T-cell (primary cell): ENCODE results near the gene NPHP4. TPM values are rescaled to one million over a fixed set of nuclear protein-coding genes. Genes with fewer than 3 reads are reported as not detected.

Experiments
- ATAC-seq, 4 experiments: fragments of 200-7000 bp in 3 of 4; fragments of 150-1000 bp in 1 of 4; cut with Tn5 transposase; replicated peaks in 1 of 4; 1 replicate in 3 of 4; 2 replicates in 1 of 4; pipeline ENCODE4 v1.10.0; 2021; ENCODE audit warnings: moderate library complexity in 3 of 4, mild to moderate bottlenecking in 2 of 4, moderate number of reproducible peaks in 1 of 4
- CTCF ChIA-PET, 2 donors: fragments of 300-600 bp; sonication (Branson Sonifier 250); formaldehyde crosslinking; loops; one replicate each; lab custom pipeline; 2022; ENCODE audit warnings: antibody characterized with exemption in 2 of 2; lab: Charles Lee
- POLR2A ChIA-PET, 2 donors: fragments of 300-600 bp; sonication (Branson Sonifier 250); formaldehyde crosslinking; loops; one replicate each; lab custom pipeline; 2022; ENCODE audit warnings: antibody characterized with exemption in 2 of 2; lab: Charles Lee
- DNase-seq, 35 experiments: peaks; one replicate each; pipeline versions ENCODE4 v3.0.0 to v3.0.0-alpha.2; 2013 to 2023
- H3K27ac ChIP-seq: one replicate; pipeline ENCODE4 v1.5.1; 2013; ENCODE audit warnings: low read length
- H3K27me3 ChIP-seq, 2 experiments: replicated peaks in 1 of 2; 1 replicate in 1 of 2; 2 replicates in 1 of 2; pipeline versions ENCODE4 v1.6.1 to v1.7.0; 2013; ENCODE audit warnings: low read length in 1 of 2, mixed read lengths in 1 of 2; ENCODE audit not compliant: control insufficient read depth in 2 of 2, insufficient read depth in 2 of 2; ENCODE audit errors: extremely low read depth in 1 of 2
- H3K36me3 ChIP-seq, 2 donors: 1 replicate in 1 of 2; 2 replicates in 1 of 2; pipeline versions ENCODE4 v1.6.1 to v1.7.0; 2013; ENCODE audit warnings: low read length in 1 of 2; ENCODE audit not compliant: control insufficient read depth in 2 of 2, insufficient read depth in 1 of 2; ENCODE audit errors: extremely low read depth in 1 of 2
- H3K4me1 ChIP-seq, 2 experiments: 1 replicate in 1 of 2; 2 replicates in 1 of 2; pipeline versions ENCODE4 v1.6.1 to v1.7.0; 2013; ENCODE audit warnings: low read length in 2 of 2, mixed read lengths in 1 of 2; ENCODE audit not compliant: insufficient read depth in 2 of 2, control insufficient read depth in 1 of 2; ENCODE audit errors: extremely low read depth in 1 of 2
- H3K4me3 ChIP-seq, 2 donors: 1 replicate in 1 of 2; 2 replicates in 1 of 2; pipeline versions ENCODE4 v1.5.1 to v1.7.0; 2013; ENCODE audit warnings: mild to moderate bottlenecking in 2 of 2, low read length in 1 of 2, moderate library complexity in 1 of 2; ENCODE audit not compliant: control insufficient read depth in 1 of 2; ENCODE audit errors: extremely low read depth in 1 of 2
- H3K9me3 ChIP-seq: 2 replicates; pipeline ENCODE4 v1.7.0; 2013
- H3K27ac Mint-ChIP-seq, 2 donors: one replicate each; pipeline ENCODE4 v1.8.0; 2020 to 2021; ENCODE audit warnings: mild to moderate bottlenecking in 2 of 2, mixed read lengths in 2 of 2
- H3K27me3 Mint-ChIP-seq, 2 donors: one replicate each; pipeline ENCODE4 v1.8.0; 2021 to 2022; ENCODE audit warnings: mixed read lengths in 2 of 2
- H3K36me3 Mint-ChIP-seq: one replicate; pipeline ENCODE4 v1.8.0; 2021; ENCODE audit warnings: mixed read lengths
- H3K4me1 Mint-ChIP-seq, 3 donors: one replicate each; pipeline ENCODE4 v1.8.0; 2020 to 2022; ENCODE audit warnings: mixed read lengths in 3 of 3, mild to moderate bottlenecking in 1 of 3
- H3K4me3 Mint-ChIP-seq, 3 donors: one replicate each; pipeline ENCODE4 v1.8.0; 2020 to 2022; ENCODE audit warnings: mild to moderate bottlenecking in 3 of 3, mixed read lengths in 3 of 3, moderate library complexity in 3 of 3
- H3K9me3 Mint-ChIP-seq, 3 donors: one replicate each; pipeline ENCODE4 v1.8.0; 2020 to 2022; ENCODE audit warnings: mixed read lengths in 3 of 3
- WGBS: methylation state at CpG from one replicate; pipeline ENCODE4 v1.1.5; 2013; ENCODE audit warnings: missing lambda C conversion rate; ENCODE audit not compliant: insufficient coverage; 5-methylcytosine and 5-hydroxymethylcytosine counted together
- total RNA-seq, 35 experiments: library from RNA in 6 of 35; stranded (reverse) in 6 of 35; fragments of 120-200 nt in 1 of 35; gene quantifications; one replicate each; pipeline versions ENCODE4 v1.2.1 to v1.2.4 and lab custom pipeline; 2013 to 2026

The NPHP4 gene
- total RNA-seq, 5 donors from 2014 or later (not counting 1 experiment from before 2014, with no cell fraction given): 9.0 to 10.5 (median 9.8) TPM

DNA sequence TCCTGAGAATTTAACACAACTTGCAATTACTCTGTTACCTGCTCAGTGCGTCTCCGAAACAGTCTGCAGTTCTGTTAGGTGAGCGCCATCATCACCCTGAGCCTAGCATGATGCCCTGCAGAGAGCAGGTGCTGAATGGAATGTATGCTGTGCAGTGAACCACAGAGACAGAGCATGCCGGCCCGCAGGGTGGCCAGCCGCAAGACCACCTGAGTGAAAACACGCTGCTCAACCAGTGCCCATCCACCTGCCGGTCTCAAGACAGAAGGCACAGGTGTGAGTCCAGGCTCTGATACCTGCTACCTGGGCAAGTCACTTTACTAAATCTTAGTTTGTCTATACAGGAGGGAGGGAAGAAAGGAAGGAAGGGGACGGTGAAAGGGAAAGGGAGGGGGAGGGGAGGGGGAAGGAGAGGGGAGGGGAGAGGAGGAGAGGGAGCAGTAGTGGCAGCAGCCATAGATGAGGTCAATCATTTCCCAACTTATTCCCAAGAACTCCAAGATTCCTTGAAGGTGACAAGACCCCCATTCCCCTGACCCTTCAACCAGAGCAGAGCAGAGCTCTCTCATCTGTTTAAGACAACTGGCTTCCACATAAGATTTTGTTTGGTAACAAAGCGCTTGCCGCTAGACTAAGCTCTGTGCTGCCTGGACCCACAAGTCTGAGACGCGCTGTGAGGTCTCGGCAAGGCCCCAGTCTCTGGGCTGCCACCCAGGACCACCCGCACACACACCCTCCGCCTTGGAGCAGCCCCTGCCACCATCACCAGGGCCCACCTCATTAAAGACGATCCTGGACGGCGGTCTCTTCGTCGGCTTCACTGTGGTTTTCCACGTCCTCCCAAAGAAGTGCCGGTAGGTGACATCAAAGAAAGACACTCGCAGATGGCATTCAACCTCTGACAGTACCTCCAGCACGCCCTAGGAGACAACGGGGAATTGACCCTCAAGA, 14.5 kb downstream of the NPHP4 start:
- 93% methylated on average over 17 of the region's 26 CpGs for WGBS
- Histone ChIP-seq H3K4me3 (no peak overlapping the region), H3K4me1 (peaks cover 0 to 4% of the 10 kb centered on the region in 2 experiments), H3K9me3 (no peaks in the 10 kb centered on the region), H3K27me3 (no peaks in the 10 kb centered on the region), H3K36me3 (peaks cover 0 to 6% of the 10 kb centered on the region in 2 donors), H3K27ac (no peak overlapping the region)
- no peaks in the 10 kb centered on the region for H3K9me3 Mint-ChIP-seq
- ChIA-PET POLR2A (no interaction called here), CTCF (no interaction called here)
- peaks cover 0 to 29% (median 2%) of the 10 kb centered on the region in 3 donors for H3K4me1 Mint-ChIP-seq
- no peak overlapping the region for H3K4me3 Mint-ChIP-seq
- H3K27me3 Mint-ChIP-seq: no peaks in the 10 kb centered on the region
- no peak for DNase-seq
- H3K27ac Mint-ChIP-seq: peak overlapping the region; percentile 80 to 81
- peak in 1 of 4 experiments; percentile 32 for ATAC-seq
- H3K36me3 Mint-ChIP-seq: peaks cover 25% of the 10 kb centered on the region

DNA sequence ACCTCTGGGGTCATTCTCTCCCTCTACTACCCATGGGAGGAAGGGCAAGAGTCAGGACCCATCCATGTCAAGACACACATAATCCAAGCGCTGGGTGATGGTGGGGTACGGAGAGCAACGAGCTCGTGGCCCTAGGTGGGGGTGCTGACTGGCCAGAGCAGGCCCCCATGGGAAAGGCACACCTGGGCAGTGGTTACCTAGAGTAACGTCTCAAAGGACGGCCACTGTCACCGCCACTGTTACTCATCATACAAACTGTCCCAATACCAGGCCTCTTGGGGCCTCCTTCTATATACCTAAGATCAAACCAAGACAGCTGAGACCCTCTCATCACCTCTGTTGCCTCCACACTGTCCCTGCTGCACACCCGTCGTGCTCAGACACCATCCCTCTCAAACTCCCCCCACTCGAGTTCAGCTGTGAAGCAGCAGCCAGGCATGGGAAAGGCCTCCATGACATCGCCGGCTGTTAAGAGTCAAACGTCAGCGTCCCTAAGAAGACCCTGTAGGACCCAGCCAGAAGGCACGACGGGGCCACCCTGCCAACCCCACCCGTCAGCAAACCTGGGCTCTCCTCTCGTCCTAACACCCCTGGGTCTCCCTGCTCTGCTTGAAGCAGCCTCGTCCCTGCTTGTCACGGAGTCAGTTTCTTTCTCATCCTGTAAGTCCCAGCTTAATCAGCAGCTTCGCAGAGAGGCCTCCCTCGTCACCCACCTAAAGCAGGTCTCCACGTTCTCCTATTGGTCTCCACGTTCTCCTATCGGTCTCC, 15.3 kb downstream of the NPHP4 start:
- Mint-ChIP-seq H3K9me3 (no peaks in the 10 kb centered on the region), H3K4me1 (peaks cover 0 to 29% (median 2%) of the 10 kb centered on the region in 3 donors), H3K27me3 (no peaks in the 10 kb centered on the region), H3K4me3 (no peak overlapping the region), H3K27ac (peak overlapping the region; percentile 80 to 81), H3K36me3 (peaks cover 23% of the 10 kb centered on the region)
- POLR2A ChIA-PET: no interaction called here
- no peaks in the 10 kb centered on the region for H3K9me3 ChIP-seq
- ATAC-seq (no peak), DNase-seq (no peak)
- H3K27me3 ChIP-seq: no peaks in the 10 kb centered on the region
- H3K27ac ChIP-seq: no peak overlapping the region
- H3K4me1 ChIP-seq: peaks cover 0 to 4% of the 10 kb centered on the region in 2 experiments
- 95% methylated on average over 20 of the region's 25 CpGs for WGBS
- H3K36me3 ChIP-seq: peaks cover 0 to 6% of the 10 kb centered on the region in 2 donors
- no peak overlapping the region for H3K4me3 ChIP-seq
- CTCF ChIA-PET: no interaction called here

DNA sequence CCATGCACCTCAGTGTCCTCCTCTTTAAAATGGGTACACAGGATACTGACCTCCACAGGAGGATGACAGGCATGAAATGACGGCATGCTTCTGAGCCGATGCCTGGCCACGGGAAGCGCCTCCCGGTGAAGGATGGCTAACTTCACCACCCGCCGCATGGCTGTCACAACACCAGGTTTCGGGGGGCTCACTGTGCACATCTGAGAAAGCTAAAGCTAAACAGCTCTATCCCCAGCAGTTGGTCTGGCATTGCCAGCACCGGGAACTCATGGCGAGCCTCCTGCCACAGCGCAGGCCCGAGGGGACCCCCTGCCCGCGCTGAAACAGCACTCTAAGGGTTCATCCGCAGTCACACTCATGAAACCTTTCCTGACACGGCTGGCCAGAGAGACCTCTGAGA, 16.0 kb downstream of the NPHP4 start:
- Histone ChIP-seq H3K36me3 (peaks cover 0 to 6% of the 10 kb centered on the region in 2 donors), H3K9me3 (no peaks in the 10 kb centered on the region), H3K27me3 (no peaks in the 10 kb centered on the region), H3K4me1 (peaks cover 0 to 4% of the 10 kb centered on the region in 2 experiments), H3K27ac (no peak overlapping the region), H3K4me3 (no peak overlapping the region)
- POLR2A ChIA-PET: no interaction called here
- ATAC-seq (no peak), DNase-seq (no peak)
- no peaks in the 10 kb centered on the region for H3K27me3 Mint-ChIP-seq
- no peak overlapping the region for H3K27ac Mint-ChIP-seq
- 97% methylated on average over 10 of the region's 16 CpGs for WGBS
- H3K9me3 Mint-ChIP-seq: no peaks in the 10 kb centered on the region
- H3K4me1 Mint-ChIP-seq: peaks cover 0 to 29% (median 2%) of the 10 kb centered on the region in 3 donors
- CTCF ChIA-PET: interaction anchor here in 1 of 2 donors (0.6 kb wide), 1 partner anchor 438 kb away, joined by 8 read pairs; no protein-coding TSS in a partner anchor
- H3K4me3 Mint-ChIP-seq: no peak overlapping the region
- H3K36me3 Mint-ChIP-seq: peaks cover 20% of the 10 kb centered on the region

DNA sequence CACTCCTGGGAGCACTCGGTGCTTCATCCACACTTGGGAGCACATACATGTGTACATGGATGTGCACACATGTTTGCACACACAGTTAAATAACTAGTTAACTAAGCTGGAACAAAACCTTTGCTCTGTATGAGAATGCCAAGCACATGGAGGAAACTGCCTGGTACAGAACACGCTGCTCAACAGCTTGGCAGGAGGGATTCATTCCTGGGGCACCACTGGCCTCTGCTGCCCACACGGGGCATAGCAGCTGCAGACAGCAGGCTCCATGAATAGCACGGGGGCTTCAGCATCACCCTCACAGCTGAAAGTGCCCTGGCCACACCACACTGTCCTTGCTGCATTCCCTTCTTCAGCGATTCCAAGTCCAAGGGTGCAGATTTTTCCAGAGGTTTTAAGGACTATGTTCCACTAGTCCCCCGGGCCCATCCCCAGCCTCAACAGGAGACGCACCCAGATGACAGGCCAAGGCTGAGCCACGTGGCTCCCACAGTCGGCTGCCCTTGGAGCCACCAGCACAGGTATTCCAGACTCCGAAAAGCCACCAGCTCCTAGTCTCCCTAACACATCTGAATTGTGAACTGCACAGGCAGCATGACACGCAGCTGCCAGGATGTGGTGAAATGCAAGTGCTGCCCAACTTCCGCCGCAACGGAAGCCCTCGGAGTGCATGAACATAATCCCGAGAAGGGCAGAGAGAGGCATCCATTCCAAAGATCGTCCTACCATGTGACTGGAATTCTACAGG, 16.9 kb downstream of the NPHP4 start:
- H3K9me3 Mint-ChIP-seq: no peaks in the 10 kb centered on the region
- WGBS: 88% methylated on average over 16 of the region's 17 CpGs
- Histone ChIP-seq H3K36me3 (peaks cover 2 to 6% of the 10 kb centered on the region in 2 donors), H3K9me3 (no peaks in the 10 kb centered on the region), H3K27me3 (no peaks in the 10 kb centered on the region), H3K4me1 (peaks cover 0 to 4% of the 10 kb centered on the region in 2 experiments), H3K27ac (no peak overlapping the region), H3K4me3 (no peak overlapping the region)
- no peak overlapping the region for H3K4me3 Mint-ChIP-seq
- POLR2A ChIA-PET: no interaction called here
- ATAC-seq: peak; percentile 44 to 83 (median 70)
- H3K4me1 Mint-ChIP-seq: peaks cover 0 to 29% (median 2%) of the 10 kb centered on the region in 3 donors
- H3K27me3 Mint-ChIP-seq: no peaks in the 10 kb centered on the region
- peak overlapping the region in 1 of 2 donors; percentile 67 for H3K27ac Mint-ChIP-seq
- CTCF ChIA-PET: interaction anchor here in 1 of 2 donors (1.8 kb wide), 1 partner anchor 465 kb away, joined by 4 read pairs; no protein-coding TSS in a partner anchor
- peak in 21 of 35 experiments; percentile 22 to 65 (median 33) for DNase-seq
- peaks cover 17% of the 10 kb centered on the region for H3K36me3 Mint-ChIP-seq

DNA sequence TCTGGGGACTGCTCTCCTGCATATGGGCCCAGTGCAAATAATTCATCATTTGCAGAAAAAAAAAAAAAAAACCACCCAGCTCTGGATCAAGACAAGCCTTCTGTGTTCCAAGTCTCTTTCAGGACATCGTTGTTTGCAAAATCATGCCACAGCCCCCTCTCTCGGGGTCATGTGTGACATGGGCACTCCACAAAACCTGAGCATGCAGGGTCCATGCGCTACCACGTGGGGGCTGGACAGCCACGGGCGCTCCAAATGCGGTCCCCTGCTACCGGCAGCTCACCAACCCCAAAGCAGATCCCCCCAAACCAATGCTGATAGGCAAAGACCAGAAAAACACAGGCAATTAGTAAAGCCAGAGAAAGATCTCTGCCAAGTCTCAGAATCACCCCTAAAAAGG, 17.6 kb downstream of the NPHP4 start:
- Mint-ChIP-seq H3K4me3 (no peak overlapping the region), H3K27me3 (no peaks in the 10 kb centered on the region), H3K9me3 (no peaks in the 10 kb centered on the region), H3K4me1 (peaks cover 0 to 29% (median 2%) of the 10 kb centered on the region in 3 donors), H3K36me3 (peaks cover 17% of the 10 kb centered on the region), H3K27ac (no peak overlapping the region)
- peaks cover 2 to 6% of the 10 kb centered on the region in 2 donors for H3K36me3 ChIP-seq
- 100% methylated on average over 2 of the region's 8 CpGs for WGBS
- POLR2A ChIA-PET: no interaction called here
- H3K4me1 ChIP-seq: peaks cover 0 to 4% of the 10 kb centered on the region in 2 experiments
- ATAC-seq (no peak), DNase-seq (no peak)
- no peaks in the 10 kb centered on the region for H3K9me3 ChIP-seq
- H3K4me3 ChIP-seq: no peak overlapping the region
- H3K27me3 ChIP-seq: no peaks in the 10 kb centered on the region
- no peak overlapping the region for H3K27ac ChIP-seq
- CTCF ChIA-PET: interaction anchor here in 1 of 2 donors (1.8 kb wide), 1 partner anchor 464 kb away, joined by 4 read pairs; no protein-coding TSS in a partner anchor
